ENCODE data around the gene SCNN1A.

SCNN1A gene

GRCh38 chr12:6384499-6385436 lies 9.4 kb upstream of the SCNN1A start:
- DNase-seq (ENCODE audit: low read depth) = no peak

GRCh38 chr12:6383572-6384498 lies 8.5 kb upstream of the SCNN1A start, which contains the start of gene LTBR:
Gene LTBR, plus strand, starts transcription at chr12:6384162. Its CDS starts 197 bp downstream, at chr12:6384359.
- peak; percentile 78 for DNase-seq (ENCODE audit: low read depth)

GRCh38 chr12:6382982-6383381 lies 7.6 kb upstream of the SCNN1A start:
- DNase-seq (ENCODE audit: low read depth) = no peak

- no peak for DNase-seq (ENCODE audit: low read depth)
These were observed 7.0 kb upstream of the SCNN1A start for GRCh38 chr12:6382371-6382770.

GRCh38 chr12:6380141-6381121 lies 5.1 kb upstream of the SCNN1A start:
- DNase-seq (ENCODE audit: low read depth) = no peak

GRCh38 chr12:6378709-6379472 lies 3.5 kb upstream of the SCNN1A start:
- DNase-seq (ENCODE audit: low read depth) = no peak

GRCh38 chr12:6377667-6377994 lies 2.3 kb upstream of the SCNN1A start:
- DNase-seq (ENCODE audit: low read depth) = no peak

- DNase-seq (ENCODE audit: low read depth) = no peak
These were observed 1.7 kb upstream of the SCNN1A start for GRCh38 chr12:6376870-6377666.

- peak; percentile 59 for DNase-seq (ENCODE audit: low read depth)
These were observed 911 bp upstream of the SCNN1A start for GRCh38 chr12:6376079-6376869.

- DNase-seq (ENCODE audit: low read depth) = no peak
These were observed 590 bp downstream of the SCNN1A start for GRCh38 chr12:6374786-6375160.

GRCh38 chr12:6374028-6374785 lies 1.2 kb downstream of the SCNN1A start:
- DNase-seq (ENCODE audit: low read depth) = no peak

GRCh38 chr12:6373022-6373787 lies 2.2 kb downstream of the SCNN1A start:
- no peak for DNase-seq (ENCODE audit: low read depth)

- peak; percentile 82 for DNase-seq (ENCODE audit: low read depth)
These were observed 2.9 kb downstream of the SCNN1A start for GRCh38 chr12:6372403-6373003.

GRCh38 chr12:6370994-6371754 lies 4.2 kb downstream of the SCNN1A start:
- no peak for DNase-seq (ENCODE audit: low read depth)

GRCh38 chr12:6370576-6370935 lies 4.8 kb downstream of the SCNN1A start:
- no peak for DNase-seq (ENCODE audit: low read depth)

- DNase-seq (ENCODE audit: low read depth) = no peak
These were observed 5.3 kb downstream of the SCNN1A start for GRCh38 chr12:6369916-6370575.

All from CMK (cell line).